A549 treated with CORT108297 at 1 μM for 4 hours (cell line): ENCODE data around the gene MSMB. TPM values are rescaled to one million over a fixed set of nuclear protein-coding genes. Genes with fewer than 3 reads are reported as not detected.

Experiments
- total RNA-seq: library from RNA; stranded (reverse); fragments of 200-300 nt; extraction: Qiagen RNA extraction; gene quantifications from 5 replicates; pipeline ENCODE4 v1.2.3, GENCODE V29; 2022

MSMB gene
- not detected in 5 replicates for total RNA-seq

GRCh38 chr10:46046261-46046660 is at the start of gene MSMB:
Gene MSMB, minus strand, starts transcription at chr10:46046269. Its CDS starts 32 bp downstream, at chr10:46046237.

GRCh38 chr10:46030091-46030937 is 15.8 kb downstream of the MSMB start, which contains the start of gene NCOA4:
Gene NCOA4, minus strand, starts transcription at chr10:46030623. Its CDS starts 13,943 bp downstream, at chr10:46016680.

Other genes with a start within 250 kb of the MSMB start
- 6.3 to 9.0 TPM (median 7.7 TPM) in 5 replicates for gene AGAP4, start 198.8 kb downstream of the MSMB start, total RNA-seq
- gene TIMM23, start 73.8 kb downstream of the MSMB start, total RNA-seq, result 147 to 159 TPM (median 154 TPM) in 5 replicates
- 82.5 to 110 TPM (median 86.3 TPM) in 5 replicates for gene NCOA4, start 15.6 kb downstream of the MSMB start, total RNA-seq
- gene ANTXRL, start 240.7 kb upstream of the MSMB start, total RNA-seq, result 0.12 to 0.52 TPM (median 0.22 TPM) in 5 replicates